Osteoblast (primary cell): Measurements from ENCODE around the gene ADARB2. TPM values are rescaled to one million over a fixed set of nuclear protein-coding genes. Genes with fewer than 3 reads are reported as not detected.

Experiments used
- DNase-seq: peaks from one replicate; pipeline ENCODE4 v3.0.0; 2011; ENCODE audit warnings: low spot score, mixed read lengths; ENCODE audit not compliant: insufficient read length; ENCODE audit errors: missing footprints
- H2AFZ ChIP-seq: 2 replicates; pipeline ENCODE4 v1.6.0; 2011; ENCODE audit warnings: mild to moderate bottlenecking, low read length
- H3K27ac ChIP-seq: 2 replicates; pipeline ENCODE4 v1.5.1; 2011; ENCODE audit warnings: mild to moderate bottlenecking, low read depth, low read length, moderate library complexity
- H3K27me3 ChIP-seq: 2 replicates; pipeline ENCODE4 v1.6.0; 2012; ENCODE audit warnings: mild to moderate bottlenecking, control low read depth, inconsistent platforms, low read length, moderate library complexity; ENCODE audit not compliant: insufficient read depth
- H3K36me3 ChIP-seq: 2 replicates; pipeline ENCODE4 v1.5.1; 2011; ENCODE audit warnings: mild to moderate bottlenecking, low read length, control low read depth, moderate library complexity; ENCODE audit not compliant: insufficient read depth
- H3K4me1 ChIP-seq: 2 replicates; pipeline ENCODE4 v1.5.1; 2011; ENCODE audit warnings: mild to moderate bottlenecking, low read length, control low read depth, moderate library complexity; ENCODE audit not compliant: insufficient read depth
- H3K4me2 ChIP-seq: 2 replicates; pipeline ENCODE4 v1.6.0; 2011; ENCODE audit warnings: mild to moderate bottlenecking, low read length; ENCODE audit not compliant: insufficient read depth
- H3K4me3 ChIP-seq: fragments of 200-600 bp; sonication (generic); 3 replicates; pipeline ENCODE4 v1.5.1; 2012; ENCODE audit warnings: mild to moderate bottlenecking, low read length, inconsistent platforms; ENCODE audit not compliant: insufficient read depth
- H3K79me2 ChIP-seq: 2 replicates; pipeline ENCODE4 v1.6.0; 2012; ENCODE audit warnings: mild to moderate bottlenecking, low read length, control low read depth, inconsistent platforms; ENCODE audit not compliant: insufficient read depth
- H3K9me3 ChIP-seq: 2 replicates; pipeline ENCODE4 v1.5.1; 2011; ENCODE audit warnings: low read depth, low read length, control low read depth
- H4K20me1 ChIP-seq: 2 replicates; pipeline ENCODE4 v1.6.0; 2012; ENCODE audit warnings: mild to moderate bottlenecking, low read length, control low read depth; ENCODE audit not compliant: insufficient read depth
- total RNA-seq: library from RNA; depleted of rRNA; stranded (reverse); fragments of >200 nt; gene quantifications from 2 replicates; pipeline ENCODE4 v1.2.3, GENCODE V29; 2012
- TF ChIP-seq, protein P1 (sequence below): IDR thresholded peaks from 2 replicates; pipeline ENCODE4 v1.5.1; 2011; ENCODE audit warnings: mild to moderate bottlenecking, low read depth, low read length, moderate library complexity; ENCODE audit errors: extremely low read depth

Gene ADARB2
- total RNA-seq, 1 donor: not detected

- no peak overlapping the region for H3K4me3 ChIP-seq
- H3K4me2 ChIP-seq: no peak overlapping the region
- TF ChIP-seq, protein P1, sequence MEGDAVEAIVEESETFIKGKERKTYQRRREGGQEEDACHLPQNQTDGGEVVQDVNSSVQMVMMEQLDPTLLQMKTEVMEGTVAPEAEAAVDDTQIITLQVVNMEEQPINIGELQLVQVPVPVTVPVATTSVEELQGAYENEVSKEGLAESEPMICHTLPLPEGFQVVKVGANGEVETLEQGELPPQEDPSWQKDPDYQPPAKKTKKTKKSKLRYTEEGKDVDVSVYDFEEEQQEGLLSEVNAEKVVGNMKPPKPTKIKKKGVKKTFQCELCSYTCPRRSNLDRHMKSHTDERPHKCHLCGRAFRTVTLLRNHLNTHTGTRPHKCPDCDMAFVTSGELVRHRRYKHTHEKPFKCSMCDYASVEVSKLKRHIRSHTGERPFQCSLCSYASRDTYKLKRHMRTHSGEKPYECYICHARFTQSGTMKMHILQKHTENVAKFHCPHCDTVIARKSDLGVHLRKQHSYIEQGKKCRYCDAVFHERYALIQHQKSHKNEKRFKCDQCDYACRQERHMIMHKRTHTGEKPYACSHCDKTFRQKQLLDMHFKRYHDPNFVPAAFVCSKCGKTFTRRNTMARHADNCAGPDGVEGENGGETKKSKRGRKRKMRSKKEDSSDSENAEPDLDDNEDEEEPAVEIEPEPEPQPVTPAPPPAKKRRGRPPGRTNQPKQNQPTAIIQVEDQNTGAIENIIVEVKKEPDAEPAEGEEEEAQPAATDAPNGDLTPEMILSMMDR: no peak
- H3K27me3 ChIP-seq: no peaks in the 10 kb centered on the region
- no peaks in the 10 kb centered on the region for H3K4me1 ChIP-seq
- no peaks in the 10 kb centered on the region for H3K36me3 ChIP-seq
- no peaks in the 10 kb centered on the region for H4K20me1 ChIP-seq
- H3K9me3 ChIP-seq: no peaks in the 10 kb centered on the region
- H2AFZ ChIP-seq: no peak overlapping the region
- no peak overlapping the region for H3K27ac ChIP-seq
- no peaks in the 10 kb centered on the region for H3K79me2 ChIP-seq
- no peak for DNase-seq
Observed at GRCh38 chr10:1301143-1301542, 436.2 kb downstream of the ADARB2 start.

- TF ChIP-seq, protein P1: no peak
- no peaks in the 10 kb centered on the region for H3K4me1 ChIP-seq
- H2AFZ ChIP-seq: no peak overlapping the region
- no peak overlapping the region for H3K27ac ChIP-seq
- H3K4me3 ChIP-seq: no peak overlapping the region
- DNase-seq: no peak
- H3K36me3 ChIP-seq: no peaks in the 10 kb centered on the region
- H3K9me3 ChIP-seq: no peaks in the 10 kb centered on the region
- no peaks in the 10 kb centered on the region for H4K20me1 ChIP-seq
- no peak overlapping the region for H3K4me2 ChIP-seq
- no peaks in the 10 kb centered on the region for H3K79me2 ChIP-seq
- no peaks in the 10 kb centered on the region for H3K27me3 ChIP-seq
Observed at GRCh38 chr10:1300218-1300617, 437.1 kb downstream of the ADARB2 start.

- TF ChIP-seq, protein P1: no peak
- Histone ChIP-seq H3K4me3 (no peak overlapping the region), H3K4me2 (no peak overlapping the region), H2AFZ (no peak overlapping the region), H3K79me2 (no peaks in the 10 kb centered on the region), H3K4me1 (no peaks in the 10 kb centered on the region), H4K20me1 (no peaks in the 10 kb centered on the region), H3K9me3 (no peaks in the 10 kb centered on the region), H3K27ac (no peak overlapping the region), H3K27me3 (no peaks in the 10 kb centered on the region), H3K36me3 (no peaks in the 10 kb centered on the region)
- no peak for DNase-seq
Observed at GRCh38 chr10:1299041-1299726, 438.1 kb downstream of the ADARB2 start.

- no peak overlapping the region for H3K4me3 ChIP-seq
- no peaks in the 10 kb centered on the region for H3K9me3 ChIP-seq
- peak; percentile 73 for DNase-seq
- H3K4me1 ChIP-seq: no peaks in the 10 kb centered on the region
- no peak overlapping the region for H3K27ac ChIP-seq
- no peak overlapping the region for H3K4me2 ChIP-seq
- TF ChIP-seq, protein P1: no peak
- H3K27me3 ChIP-seq: no peaks in the 10 kb centered on the region
- no peak overlapping the region for H2AFZ ChIP-seq
- H4K20me1 ChIP-seq: no peaks in the 10 kb centered on the region
- H3K36me3 ChIP-seq: no peaks in the 10 kb centered on the region
- H3K79me2 ChIP-seq: no peaks in the 10 kb centered on the region
Observed at GRCh38 chr10:1297566-1298301, 439.6 kb downstream of the ADARB2 start.
